NCI-H2081 treated with DMSO at 0.1 percent for 48 hours (cell line): ENCODE data around the gene SPOUT1.
A peak's percentile ranks its signal among the peaks of the same experiment; 100 is the strongest.
"Not testable (repeated sequence)": the region's sequence is repeated elsewhere in the genome, so short reads cannot be mapped to it uniquely, and the experiment has no call there.

ENCODE experiments used
- DNase-seq: peaks from one replicate; lab custom pipeline; 2025; lab: John Stamatoyannopoulos, UW

Gene SPOUT1, protein sequence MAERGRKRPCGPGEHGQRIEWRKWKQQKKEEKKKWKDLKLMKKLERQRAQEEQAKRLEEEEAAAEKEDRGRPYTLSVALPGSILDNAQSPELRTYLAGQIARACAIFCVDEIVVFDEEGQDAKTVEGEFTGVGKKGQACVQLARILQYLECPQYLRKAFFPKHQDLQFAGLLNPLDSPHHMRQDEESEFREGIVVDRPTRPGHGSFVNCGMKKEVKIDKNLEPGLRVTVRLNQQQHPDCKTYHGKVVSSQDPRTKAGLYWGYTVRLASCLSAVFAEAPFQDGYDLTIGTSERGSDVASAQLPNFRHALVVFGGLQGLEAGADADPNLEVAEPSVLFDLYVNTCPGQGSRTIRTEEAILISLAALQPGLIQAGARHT

DNA sequence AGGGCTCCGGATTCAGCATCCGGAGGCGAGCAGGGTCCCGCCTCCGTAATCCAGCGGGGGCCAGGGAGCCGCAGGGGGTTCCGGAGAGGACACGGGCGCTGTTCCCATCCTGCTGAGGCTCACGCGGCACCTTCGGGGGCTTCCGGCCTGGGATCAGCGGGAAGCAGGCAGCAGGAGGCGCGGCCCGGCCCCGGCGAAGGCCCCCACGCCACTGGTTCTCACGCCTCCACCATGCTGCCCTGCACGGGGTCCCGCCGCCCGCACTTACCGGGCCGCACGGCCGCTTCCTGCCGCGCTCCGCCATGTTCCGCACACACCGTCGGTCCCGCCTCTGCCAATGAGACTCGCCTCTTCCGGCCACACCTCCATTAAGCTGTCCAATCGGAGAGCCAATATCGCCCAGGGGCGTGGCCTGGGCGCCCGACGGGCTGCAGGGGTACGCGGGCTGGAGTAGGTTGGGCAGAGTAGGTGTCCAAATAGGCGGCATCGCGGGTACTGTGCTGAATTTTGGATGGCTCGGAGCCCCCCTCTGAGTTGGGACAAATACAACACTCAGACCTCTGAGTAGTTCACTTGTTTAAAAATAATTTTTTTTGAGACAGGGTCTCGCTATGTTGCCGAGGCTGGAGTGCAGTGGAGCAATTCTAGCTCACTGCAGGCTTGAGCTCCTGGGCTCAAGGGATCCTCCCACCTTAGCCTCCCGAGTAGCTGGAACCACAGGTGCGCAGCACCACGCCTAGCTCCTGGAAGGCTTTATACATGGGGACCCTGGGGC, at the start of gene SPOUT1:
Gene SPOUT1 (minus strand): TSS at position 318 of the 775 bp plus-strand sequence. CDS start 14 bp downstream, at position 304.
- DNase-seq: peak; percentile 69

DNA sequence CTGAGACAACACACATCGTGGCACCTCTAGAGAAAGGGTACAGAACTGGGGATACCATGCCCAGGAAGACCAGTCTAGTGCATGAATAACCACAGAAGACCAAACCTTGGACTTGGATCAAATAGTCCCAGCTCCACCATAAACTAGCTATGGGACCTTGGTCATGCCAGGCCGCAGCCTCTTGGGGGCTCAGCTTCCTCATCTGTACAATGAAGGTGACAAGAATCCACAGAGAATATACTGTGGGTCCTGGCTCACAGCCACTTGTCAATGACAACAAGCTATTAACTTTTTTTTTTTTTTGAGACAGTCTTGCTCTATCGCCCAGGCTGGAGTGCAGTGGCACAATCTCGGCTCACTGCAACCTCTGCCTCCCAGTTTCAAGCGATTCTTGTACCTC, 48.3 kb upstream of the SPOUT1 start:
- no peak for DNase-seq

DNA sequence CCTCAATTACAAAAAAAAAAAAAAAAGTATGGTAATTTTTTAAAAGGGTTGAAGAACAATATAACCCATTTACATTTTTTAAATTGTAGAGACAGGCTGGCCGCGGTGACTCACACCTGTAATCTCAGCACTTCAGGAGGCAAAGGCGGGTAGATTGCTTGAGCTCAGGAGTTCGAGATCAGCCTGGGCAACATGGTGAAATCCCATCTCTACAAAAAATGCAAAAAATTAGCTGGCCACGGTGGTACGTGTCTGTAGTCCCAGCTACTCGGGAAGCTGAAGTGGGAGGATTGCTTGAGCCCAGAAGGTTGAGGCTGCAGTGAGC, 41.3 kb upstream of the SPOUT1 start:
- DNase-seq: not testable (repeated sequence)

DNA sequence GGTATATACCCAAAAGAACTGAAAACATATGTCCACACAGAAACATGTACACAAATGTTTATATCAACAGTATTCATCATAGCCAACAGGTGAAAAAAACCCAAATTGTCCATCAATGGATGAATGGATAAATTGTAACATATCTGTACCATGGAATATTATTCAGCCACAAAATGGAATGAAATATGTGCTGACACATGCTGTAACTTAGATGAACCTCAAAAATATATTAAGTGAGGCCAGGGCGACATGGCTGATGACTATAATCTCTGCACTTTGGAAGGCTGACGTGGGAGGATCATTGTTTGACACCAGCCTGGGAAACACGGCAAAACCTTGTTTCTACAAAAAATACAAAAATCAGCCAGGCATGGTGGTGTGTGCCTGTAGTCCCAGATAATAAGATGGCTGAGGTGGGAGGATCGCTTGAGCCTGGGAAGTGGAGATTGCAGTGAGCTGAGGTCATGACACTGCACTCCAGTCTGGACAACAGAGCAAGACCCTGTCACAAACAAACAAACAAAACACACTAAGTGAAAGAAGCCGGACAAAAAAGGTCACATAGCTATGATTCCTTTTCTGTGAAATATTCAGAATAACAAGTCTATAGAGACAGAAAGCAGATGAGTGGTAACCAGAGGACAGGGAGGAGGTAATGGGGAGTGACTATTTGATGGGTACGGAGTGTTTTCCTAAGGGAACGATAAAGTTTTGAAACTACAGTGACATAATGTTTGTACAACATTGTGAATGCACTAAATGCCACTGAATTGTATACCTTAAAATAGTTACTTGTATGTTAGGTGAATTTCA, 40.7 kb upstream of the SPOUT1 start:
- DNase-seq: no peak

DNA sequence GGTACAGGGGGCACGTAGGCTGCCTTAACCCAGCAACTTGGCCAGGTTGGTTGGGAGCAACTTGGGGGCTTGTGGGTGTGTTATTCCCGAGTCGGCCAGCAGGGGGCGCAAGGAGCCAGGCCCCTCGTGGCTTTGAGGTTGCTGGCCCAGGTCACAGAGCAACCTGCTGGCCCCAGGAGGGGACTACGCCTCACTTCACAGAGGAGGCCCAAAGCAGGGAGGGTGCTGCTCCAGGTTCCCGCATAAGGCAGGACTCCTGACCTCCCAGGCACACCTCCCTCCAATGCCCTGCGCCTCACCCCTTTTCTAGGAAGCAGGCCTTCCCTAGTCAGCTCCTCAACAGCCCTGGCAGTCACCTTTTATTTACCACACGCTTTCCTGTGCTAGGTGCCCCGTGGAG, 34.1 kb upstream of the SPOUT1 start:
- no peak for DNase-seq

DNA sequence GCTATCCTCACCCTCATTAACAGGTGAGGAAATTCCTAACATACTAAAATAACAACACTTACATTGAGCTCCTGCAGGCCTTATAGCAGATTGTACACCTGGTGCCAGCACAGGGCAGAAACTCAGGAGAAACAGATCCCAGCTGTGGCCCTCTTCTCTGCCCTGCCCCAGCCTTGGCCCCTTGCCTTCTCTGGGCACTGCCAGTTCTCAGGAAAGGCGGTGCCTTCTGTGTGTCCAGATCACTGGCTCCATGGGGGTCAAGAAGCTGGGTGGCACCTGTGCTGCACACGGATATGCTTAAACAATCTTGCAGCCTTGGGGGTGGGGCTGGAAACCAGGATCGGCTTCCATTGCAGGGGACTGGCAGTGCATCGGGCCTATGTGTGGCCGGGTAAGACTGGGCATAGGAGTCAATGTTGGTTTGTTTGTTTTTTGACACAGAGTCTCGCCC, 32.8 kb upstream of the SPOUT1 start:
- no peak for DNase-seq

DNA sequence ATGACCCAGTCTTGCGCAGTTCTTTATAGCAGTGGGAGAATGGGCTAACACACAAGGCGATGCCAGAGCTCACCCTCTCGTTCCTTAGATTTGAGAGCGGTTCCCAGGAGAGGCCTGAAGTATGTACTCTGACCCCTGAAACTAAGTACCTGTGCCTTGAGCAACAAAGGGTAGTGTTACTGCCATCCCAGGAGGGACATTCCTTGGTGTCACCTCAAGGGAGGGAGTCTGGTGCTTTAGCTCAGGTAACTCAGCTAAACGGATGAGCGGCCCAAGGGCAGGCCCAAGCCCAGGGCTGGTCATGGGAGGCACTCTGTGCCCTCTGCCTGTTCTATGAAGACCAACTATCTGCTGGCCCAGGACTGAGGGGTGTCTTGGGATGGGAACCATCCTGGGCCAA, 31.9 kb upstream of the SPOUT1 start:
- no peak for DNase-seq

DNA sequence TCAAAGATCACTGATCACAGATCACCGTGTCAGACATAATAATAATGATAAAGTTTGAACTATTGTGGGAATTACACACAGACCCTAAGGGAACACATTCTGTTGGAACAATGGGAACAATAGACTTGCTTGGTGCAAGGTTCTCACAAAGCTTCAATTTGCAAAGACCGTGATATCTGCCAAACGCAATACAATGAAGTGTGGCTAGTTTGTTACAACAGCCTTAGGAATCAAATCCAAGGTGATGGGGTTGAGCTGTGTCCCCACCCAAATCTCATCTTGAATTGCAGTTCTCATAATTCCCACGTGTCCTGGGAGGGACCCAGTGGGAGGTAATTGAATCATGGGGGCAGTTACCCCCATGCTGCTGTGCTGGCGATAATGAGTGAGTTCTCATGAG, 31.3 kb upstream of the SPOUT1 start:
- no peak for DNase-seq

DNA sequence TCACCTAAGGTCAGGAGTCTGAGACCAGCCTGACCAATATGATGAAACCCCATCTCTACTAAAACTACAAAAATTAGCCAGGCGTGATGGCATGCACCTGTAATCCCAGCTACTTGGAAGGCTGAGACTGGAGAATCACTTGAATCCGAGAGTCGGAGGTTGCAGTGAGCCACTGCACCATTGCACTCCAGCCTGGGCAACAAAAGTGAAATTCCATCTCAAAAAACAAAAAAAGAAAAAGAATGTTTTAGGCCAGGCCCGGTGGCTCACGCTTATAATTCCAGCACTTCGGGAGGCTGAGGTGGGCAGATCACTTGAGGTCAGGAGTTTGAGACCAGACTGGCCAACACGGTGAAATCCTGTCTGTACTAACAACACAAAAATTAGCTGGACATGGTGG, 28.9 kb upstream of the SPOUT1 start:
- DNase-seq: not testable (repeated sequence)

DNA sequence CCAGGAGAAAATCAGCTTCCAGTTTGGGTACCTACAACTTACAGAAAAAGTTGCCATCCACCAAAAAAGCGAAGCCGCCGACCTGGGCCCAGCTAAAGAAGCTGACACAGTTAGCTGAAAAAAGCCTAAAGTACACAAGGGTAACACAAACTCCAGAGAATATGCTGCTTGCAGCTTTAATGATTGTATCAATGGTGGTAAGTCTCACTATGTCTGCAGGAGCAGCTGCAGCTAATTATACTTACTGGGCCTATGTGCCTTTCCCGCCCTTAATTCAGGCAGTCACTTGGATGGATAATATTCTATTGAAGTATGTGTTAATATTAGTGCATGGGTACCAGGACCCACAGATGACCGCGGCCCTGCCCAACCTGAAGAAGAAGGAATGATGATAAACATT, 24.9 kb upstream of the SPOUT1 start:
- not testable (repeated sequence) for DNase-seq

DNA sequence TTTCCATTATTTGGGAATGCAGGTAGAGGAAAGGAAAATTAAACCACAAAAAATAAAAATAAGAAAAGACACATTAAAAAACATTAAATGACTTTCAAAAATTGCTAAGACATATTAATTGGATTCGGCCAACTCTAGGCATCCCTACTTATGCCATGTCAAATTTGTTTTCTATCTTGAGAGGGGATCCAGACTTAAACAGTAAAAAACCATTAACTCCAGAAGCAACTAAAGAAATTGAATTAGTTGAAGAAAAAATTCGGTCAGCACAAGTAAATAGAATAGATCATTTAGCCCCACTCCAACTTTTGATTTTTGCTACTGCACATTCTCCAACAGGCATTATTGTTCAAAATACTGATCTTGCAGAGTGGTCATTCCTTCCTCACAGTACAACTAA, 23.1 kb upstream of the SPOUT1 start:
- not testable (repeated sequence) for DNase-seq

DNA sequence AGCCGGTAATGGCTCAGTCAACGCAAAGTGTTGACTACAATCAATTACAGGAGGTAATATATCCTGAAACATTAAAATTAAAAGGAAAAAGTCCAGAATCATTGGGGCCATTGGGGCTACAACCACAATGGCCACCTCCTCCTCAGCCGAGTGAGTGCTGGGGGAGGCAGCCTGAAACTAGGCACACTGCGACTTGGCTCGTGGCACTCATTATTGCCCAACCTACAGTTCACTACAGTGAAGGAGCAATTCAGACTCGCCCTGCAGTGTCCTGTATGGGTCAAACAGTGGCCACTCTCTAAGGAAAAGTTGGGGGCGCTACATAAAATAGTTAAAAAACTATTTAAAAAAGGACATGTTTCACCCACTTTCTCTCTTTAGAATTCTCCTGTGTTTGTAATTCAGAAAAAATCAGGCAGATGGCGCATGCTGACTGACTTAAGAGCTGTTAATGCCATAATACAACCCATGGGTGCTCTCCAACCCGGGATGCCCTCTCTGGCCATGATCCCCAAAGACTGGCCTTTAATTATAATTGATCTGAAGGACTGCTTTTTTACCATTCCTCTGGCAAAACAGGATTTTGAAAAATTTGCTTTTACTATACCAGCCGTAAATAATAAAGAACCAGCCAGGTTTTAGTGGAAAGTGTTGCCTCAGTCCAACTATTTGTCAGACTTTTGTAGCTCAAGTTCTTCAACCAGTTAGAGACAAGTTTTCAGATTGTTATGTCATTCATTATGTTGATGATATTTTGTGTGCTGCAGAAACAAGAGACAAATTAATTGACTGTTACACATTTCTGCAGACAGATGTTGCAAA, 22.4 kb upstream of the SPOUT1 start:
- DNase-seq: not testable (repeated sequence)

DNA sequence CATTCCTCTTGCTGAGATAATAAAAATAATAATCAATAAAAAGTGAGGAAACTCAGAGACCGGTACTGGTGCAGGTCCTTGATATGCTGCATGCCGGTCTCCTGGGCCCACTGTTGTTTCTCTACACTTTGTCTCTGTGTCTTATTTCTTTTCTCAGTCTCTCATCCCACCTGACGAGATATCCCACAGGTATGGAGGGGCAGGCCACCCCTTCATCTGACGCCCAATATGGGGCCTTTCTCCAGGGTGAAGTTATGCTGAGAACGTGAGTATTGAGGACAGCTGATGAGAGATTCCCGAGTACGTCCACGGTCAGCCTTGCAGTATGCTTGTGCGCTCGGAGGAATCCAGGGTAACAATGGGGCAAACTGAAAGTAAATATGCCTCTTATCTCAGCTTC, 21.4 kb upstream of the SPOUT1 start:
- DNase-seq: not testable (repeated sequence)

DNA sequence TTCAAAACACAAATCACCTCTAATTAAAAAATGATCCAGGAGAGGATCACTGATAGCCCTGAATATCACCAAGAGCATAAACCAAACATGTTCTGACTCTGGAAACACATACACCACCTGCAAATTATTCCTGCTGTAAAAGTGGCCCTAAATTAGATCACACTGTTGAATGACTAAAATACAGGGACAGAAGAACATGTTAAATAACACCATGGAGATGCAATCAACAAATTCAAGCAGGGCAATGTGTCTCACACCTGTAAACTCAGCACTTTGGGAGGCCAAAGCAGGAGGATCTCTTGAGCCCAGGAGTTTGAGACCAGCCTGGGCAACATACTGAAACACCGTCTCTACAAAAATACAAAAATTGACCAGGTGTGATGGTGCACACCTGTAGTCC, 18.2 kb upstream of the SPOUT1 start:
- no peak for DNase-seq

DNA sequence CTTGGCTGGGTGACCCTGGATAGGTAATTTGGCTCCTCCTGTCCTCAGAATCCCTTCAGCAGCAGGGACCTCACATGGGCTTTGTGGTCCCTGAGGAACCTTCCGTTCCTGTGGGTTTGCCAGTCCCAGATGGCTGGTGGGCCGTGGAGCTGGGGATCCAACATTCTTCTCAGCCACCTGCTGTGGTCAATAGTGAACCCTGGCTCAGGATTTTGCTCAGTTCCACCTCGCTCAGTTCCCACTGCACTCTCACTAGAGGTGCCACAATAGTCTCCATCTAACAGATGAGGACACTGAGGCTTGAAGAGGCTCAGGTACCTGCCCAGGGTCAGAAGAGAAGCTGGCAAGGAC, 17.1 kb upstream of the SPOUT1 start:
- no peak for DNase-seq

DNA sequence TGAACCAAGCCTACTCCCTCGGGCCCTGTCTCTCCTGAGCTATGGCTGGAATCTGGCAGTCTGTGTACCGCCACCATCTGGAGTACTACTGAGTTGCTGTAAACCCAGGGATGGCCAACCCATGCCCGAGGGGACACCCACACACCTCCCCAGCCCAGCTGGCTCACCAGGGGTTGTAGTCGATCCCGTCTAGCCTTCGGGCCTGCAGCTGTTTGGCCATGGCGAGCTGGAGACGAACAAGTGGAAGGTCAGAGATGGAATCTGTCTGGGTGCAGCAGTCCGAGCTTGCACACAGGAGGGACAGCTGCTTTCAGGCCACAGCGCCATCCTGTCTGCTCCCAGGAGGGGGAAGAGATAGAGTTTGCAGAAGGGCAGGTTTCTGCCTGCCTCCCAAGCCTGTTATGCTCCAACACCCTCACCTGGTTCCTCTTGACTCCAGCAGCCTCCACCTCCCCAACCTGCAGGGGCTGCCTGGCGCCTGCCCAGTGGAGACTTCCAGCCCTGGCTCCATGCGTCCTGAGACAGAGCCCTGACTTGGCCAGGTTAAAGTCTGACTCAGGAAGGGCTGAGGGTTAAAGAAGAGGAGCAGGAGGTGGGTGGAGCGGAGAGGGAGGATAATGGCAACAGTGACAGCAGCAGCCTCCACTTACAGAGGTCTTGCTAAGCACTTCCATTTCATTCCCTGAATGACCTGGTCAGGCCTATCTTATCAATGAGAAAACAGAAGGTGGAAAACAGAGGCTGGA, 15.8 kb upstream of the SPOUT1 start:
- no peak for DNase-seq

DNA sequence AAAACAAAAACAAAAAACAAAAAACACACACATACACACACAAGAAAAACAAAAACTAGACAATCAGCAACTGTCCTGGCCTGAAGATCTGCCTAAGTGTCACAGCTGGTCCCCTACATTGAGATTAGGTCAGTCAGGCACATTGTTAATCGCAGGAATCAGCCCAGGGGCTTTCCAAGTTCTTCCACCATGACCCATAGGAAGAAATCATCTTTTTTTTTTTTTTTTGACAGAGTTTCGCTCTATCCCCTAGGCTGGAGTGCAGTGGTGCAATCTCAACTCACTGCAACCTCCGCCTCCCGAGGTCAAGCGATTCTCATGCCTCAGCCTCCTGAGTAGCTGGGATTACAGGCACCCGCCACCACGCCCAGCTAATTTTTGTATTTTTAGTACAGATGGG, 13.6 kb upstream of the SPOUT1 start:
- not testable (repeated sequence) for DNase-seq

DNA sequence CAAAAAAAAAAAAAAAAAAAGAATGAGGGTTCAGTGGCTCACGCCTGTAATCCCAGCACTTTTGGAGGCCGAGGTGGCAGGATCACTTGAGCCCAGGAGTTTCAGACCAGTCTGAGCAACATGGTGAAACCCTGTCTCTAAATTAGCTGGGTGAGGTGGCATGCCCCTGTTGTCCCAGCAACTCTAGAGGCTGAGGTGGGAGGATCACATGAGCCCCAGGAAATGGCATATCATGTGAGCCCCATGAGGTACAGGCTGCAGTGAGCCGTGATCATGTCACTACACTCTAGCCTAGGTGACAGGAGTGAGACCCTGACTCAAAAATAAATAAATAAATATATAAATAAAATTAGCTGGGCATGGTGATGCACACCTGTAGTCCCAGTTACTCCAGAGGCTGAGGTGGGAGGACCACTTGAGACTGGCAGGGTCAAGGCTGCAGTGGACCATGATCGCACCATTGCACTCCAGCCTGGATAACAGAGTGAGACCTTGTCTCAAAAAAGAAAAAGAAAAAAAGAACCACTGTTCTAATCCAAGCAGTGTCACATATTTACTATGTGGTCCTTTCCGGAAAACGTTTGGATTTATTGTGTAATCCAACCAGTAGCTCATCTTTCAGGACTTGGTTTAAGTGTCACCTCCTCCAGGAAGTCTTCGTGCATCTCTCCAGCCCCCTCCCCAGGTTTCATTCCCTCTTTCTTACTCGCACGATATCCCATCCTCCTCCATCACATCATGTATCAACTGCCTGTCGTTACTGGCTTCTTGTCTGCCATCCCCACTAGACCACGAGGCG, 12.3 kb upstream of the SPOUT1 start:
- DNase-seq: no peak

DNA sequence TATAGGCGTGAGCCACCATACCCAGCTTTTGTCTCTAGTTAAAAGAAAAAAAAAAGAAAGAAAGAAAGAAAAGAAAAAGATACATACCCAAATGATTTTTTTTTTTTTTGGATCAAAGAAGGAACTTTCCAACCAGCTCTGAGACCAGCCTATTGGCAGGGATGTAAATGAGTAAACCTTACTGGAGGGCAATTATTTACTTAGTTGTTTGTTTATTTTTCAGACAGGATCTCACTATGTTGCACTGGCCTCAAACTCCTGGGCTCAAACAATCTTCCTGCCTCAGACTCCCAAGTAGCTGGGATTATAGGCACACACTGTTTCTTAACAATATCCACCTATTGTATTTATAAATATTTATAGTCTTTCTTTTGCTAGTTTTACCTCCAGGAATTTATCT, 10.9 kb upstream of the SPOUT1 start:
- DNase-seq: no peak

DNA sequence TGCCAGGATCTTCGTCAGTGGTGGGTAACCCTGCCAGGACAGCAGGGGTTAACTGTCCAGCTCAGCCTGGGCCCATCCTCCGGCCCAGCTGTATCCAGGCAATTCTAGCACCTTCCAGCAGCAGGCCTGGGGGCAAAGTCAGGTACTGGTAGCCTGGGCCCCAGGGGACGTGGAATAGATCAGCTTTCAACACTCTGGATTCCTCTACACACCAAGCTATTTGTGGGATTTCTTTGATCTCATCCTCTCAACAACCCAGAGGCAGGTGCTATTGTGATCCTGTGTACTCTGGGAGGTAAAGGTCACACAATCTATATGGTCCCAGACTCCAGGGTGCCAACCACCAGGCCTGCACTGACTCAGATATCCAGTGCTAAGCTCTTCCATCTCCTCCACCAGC, 8.7 kb upstream of the SPOUT1 start:
- DNase-seq: no peak
